ENCODE measurements around the gene MAB21L2. TPM values are rescaled to one million over a fixed set of nuclear protein-coding genes. Genes with fewer than 3 reads are reported as not detected.
"Not testable (repeated sequence)": the region's sequence is repeated elsewhere in the genome, so short reads cannot be mapped to it uniquely, and the experiment has no call there.

MAB21L2 gene
- total RNA-seq, result not detected
- not detected for polyA plus RNA-seq
- total RNA-seq, result not detected

- H3K9me3 ChIP-seq (ENCODE audit: control insufficient read depth in 2 of 3, low read length in 3 of 3), result no peaks in the 10 kb centered on the region
- H3K27me3 ChIP-seq (ENCODE audit: control insufficient read depth in 2 of 2, insufficient read depth in 2 of 2, low read length in 2 of 2), result no peaks in the 10 kb centered on the region
- no peak for DNase-seq
- CTCF ChIA-PET, result no interaction called here
- no peak within 1 kb of the TSS for H3K4me3 ChIP-seq (ENCODE audit: low read length)
- peaks cover 0 to 6% (median 0%) of the 10 kb centered on the region in 11 donors for H3K9me3 Mint-ChIP-seq
- H3K27me3 Mint-ChIP-seq, result no peaks in the 10 kb centered on the region
- intact Hi-C loops (cut with micrococcal nuclease), result no loop called here
- no peak for ATAC-seq
- H3K36me3 ChIP-seq (ENCODE audit: control insufficient read depth in 2 of 3, insufficient read depth in 3 of 3, low read length in 3 of 3), result peaks cover 0 to 23% (median 0%) of the 10 kb centered on the region in 3 experiments
- H3K4me1 Mint-ChIP-seq, result peaks cover 0 to 2% (median 0%) of the 10 kb centered on the region in 7 donors
- no peak within 1 kb of the TSS for H3K4me3 Mint-ChIP-seq
- peaks cover 17 to 72% (median 64%) of the 10 kb centered on the region in 5 donors for H3K36me3 Mint-ChIP-seq
- H3K4me1 ChIP-seq (ENCODE audit: control insufficient read depth in 2 of 2, insufficient read depth in 2 of 2, low read length in 2 of 2), result no peaks in the 10 kb centered on the region
- H3K27ac ChIP-seq (ENCODE audit: low read depth, low read length), result no peak within 1 kb of the TSS
- no peak within 1 kb of the TSS for H3K27ac Mint-ChIP-seq
- POLR2A ChIA-PET, result no interaction called here
These were observed at the start of gene MAB21L2 for GRCh38 chr4:150582146-150582872. Gene MAB21L2, plus strand, starts transcription at chr4:150582151. Its CDS starts 879 bp downstream, at chr4:150583030.

DNA sequence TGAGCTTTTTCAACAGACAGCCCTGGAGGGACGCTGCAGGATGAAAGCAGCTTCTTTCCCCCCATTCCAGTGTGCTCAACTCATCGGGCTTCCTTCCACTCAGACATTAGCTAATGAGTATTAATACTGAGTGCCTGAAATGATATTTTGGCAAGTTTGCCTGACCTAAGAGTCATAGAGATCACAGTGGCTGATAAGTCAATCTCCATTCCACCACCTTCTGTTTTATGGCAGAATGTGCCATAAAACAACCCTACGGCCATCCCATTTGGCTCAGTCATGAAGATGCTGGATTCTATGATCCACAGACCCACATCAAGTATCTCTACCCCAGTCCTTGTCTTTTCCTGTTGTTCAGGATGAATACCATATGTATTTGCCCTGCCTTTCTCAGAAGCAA lies 48.3 kb upstream of the MAB21L2 start:
- Histone ChIP-seq H3K36me3 (ENCODE audit: control insufficient read depth in 2 of 3, insufficient read depth in 3 of 3, low read length in 3 of 3) (no peaks in the 10 kb centered on the region), H3K4me1 (ENCODE audit: control insufficient read depth in 2 of 2, insufficient read depth in 2 of 2, low read length in 2 of 2) (no peaks in the 10 kb centered on the region), H3K27ac (ENCODE audit: low read depth, low read length) (no peak overlapping the region), H3K4me3 (ENCODE audit: low read length) (no peak overlapping the region), H3K27me3 (ENCODE audit: control insufficient read depth in 2 of 2, insufficient read depth in 2 of 2, low read length in 2 of 2) (no peaks in the 10 kb centered on the region), H3K9me3 (ENCODE audit: control insufficient read depth in 2 of 3, low read length in 3 of 3) (no peaks in the 10 kb centered on the region)
- intact Hi-C loops (cut with micrococcal nuclease), result no loop called here
- Mint-ChIP-seq H3K4me3 (no peak overlapping the region), H3K9me3 (peaks cover 0 to 4% (median 0%) of the 10 kb centered on the region in 11 donors), H3K27ac (no peak overlapping the region), H3K36me3 (peaks cover 0 to 22% (median 20%) of the 10 kb centered on the region in 5 donors), H3K27me3 (no peaks in the 10 kb centered on the region), H3K4me1 (peaks cover 0 to 5% (median 0%) of the 10 kb centered on the region in 7 donors)
- ATAC-seq (no peak), DNase-seq (no peak)
- POLR2A ChIA-PET, result interaction anchor here (0.6 kb wide), 1 partner anchor 148 kb away, joined by 3 read pairs; no protein-coding TSS in a partner anchor
- CTCF ChIA-PET, result no interaction called here

- Histone ChIP-seq H3K27me3 (ENCODE audit: control insufficient read depth in 2 of 2, insufficient read depth in 2 of 2, low read length in 2 of 2) (no peaks in the 10 kb centered on the region), H3K4me1 (ENCODE audit: control insufficient read depth in 2 of 2, insufficient read depth in 2 of 2, low read length in 2 of 2) (no peaks in the 10 kb centered on the region), H3K36me3 (ENCODE audit: control insufficient read depth in 2 of 3, insufficient read depth in 3 of 3, low read length in 3 of 3) (no peaks in the 10 kb centered on the region), H3K9me3 (ENCODE audit: control insufficient read depth in 2 of 3, low read length in 3 of 3) (no peaks in the 10 kb centered on the region), H3K27ac (ENCODE audit: low read depth, low read length) (no peak overlapping the region), H3K4me3 (ENCODE audit: low read length) (no peak overlapping the region)
- POLR2A ChIA-PET, result no interaction called here
- H3K27ac Mint-ChIP-seq, result peak overlapping the region in 1 of 9 donors; percentile 81
- H3K9me3 Mint-ChIP-seq, result peaks cover 0 to 4% (median 0%) of the 10 kb centered on the region in 11 donors
- ATAC-seq, result no peak
- H3K27me3 Mint-ChIP-seq, result no peaks in the 10 kb centered on the region
- peaks cover 0 to 24% (median 24%) of the 10 kb centered on the region in 5 donors for H3K36me3 Mint-ChIP-seq
- CTCF ChIA-PET, result interaction anchor here (0.7 kb wide), 1 partner anchor 97 kb away, joined by 3 read pairs; no protein-coding TSS in a partner anchor
- peaks cover 0 to 5% (median 0%) of the 10 kb centered on the region in 7 donors for H3K4me1 Mint-ChIP-seq
- intact Hi-C loops (cut with micrococcal nuclease), result no loop called here
- DNase-seq, result no peak
- H3K4me3 Mint-ChIP-seq, result no peak overlapping the region
These were observed 47.1 kb upstream of the MAB21L2 start for GRCh38 chr4:150534818-150535217.

DNA sequence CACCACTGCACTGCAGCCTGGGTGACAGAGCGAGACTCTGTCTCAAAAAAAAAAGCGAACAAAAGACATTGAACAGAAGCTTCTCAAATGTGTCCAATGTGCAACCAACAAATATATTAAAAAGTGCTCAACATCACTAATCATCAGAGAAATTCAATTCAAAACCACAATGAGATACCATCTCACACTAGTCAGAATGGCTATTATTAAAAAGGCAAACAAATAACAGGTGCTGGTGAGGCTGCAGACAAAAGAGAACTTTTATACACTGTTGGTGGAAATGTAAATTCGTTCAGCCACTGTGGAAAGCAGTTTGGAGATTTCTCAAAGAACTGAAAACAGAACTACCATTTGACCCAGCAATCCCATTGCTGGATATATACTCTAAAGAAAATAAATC lies 44.0 kb upstream of the MAB21L2 start:
- H3K4me3 Mint-ChIP-seq; DNase-seq; ATAC-seq; H3K4me1 ChIP-seq (ENCODE audit: control insufficient read depth in 2 of 2, insufficient read depth in 2 of 2, low read length in 2 of 2); CTCF ChIA-PET; H3K27me3 Mint-ChIP-seq; H3K4me3 ChIP-seq (ENCODE audit: low read length); H3K36me3 ChIP-seq (ENCODE audit: control insufficient read depth in 2 of 3, insufficient read depth in 3 of 3, low read length in 3 of 3); H3K27me3 ChIP-seq (ENCODE audit: control insufficient read depth in 2 of 2, insufficient read depth in 2 of 2, low read length in 2 of 2); POLR2A ChIA-PET; H3K9me3 ChIP-seq (ENCODE audit: control insufficient read depth in 2 of 3, low read length in 3 of 3); H3K9me3 Mint-ChIP-seq; intact Hi-C loops (cut with micrococcal nuclease); H3K4me1 Mint-ChIP-seq; H3K27ac ChIP-seq (ENCODE audit: low read depth, low read length); H3K27ac Mint-ChIP-seq: not testable (repeated sequence)
- peaks cover 0 to 20% (median 5%) of the 10 kb centered on the region in 5 donors for H3K36me3 Mint-ChIP-seq

- Histone ChIP-seq H3K27ac (ENCODE audit: low read depth, low read length) (no peak overlapping the region), H3K4me1 (ENCODE audit: control insufficient read depth in 2 of 2, insufficient read depth in 2 of 2, low read length in 2 of 2) (no peaks in the 10 kb centered on the region), H3K27me3 (ENCODE audit: control insufficient read depth in 2 of 2, insufficient read depth in 2 of 2, low read length in 2 of 2) (no peaks in the 10 kb centered on the region), H3K9me3 (ENCODE audit: control insufficient read depth in 2 of 3, low read length in 3 of 3) (no peaks in the 10 kb centered on the region), H3K36me3 (ENCODE audit: control insufficient read depth in 2 of 3, insufficient read depth in 3 of 3, low read length in 3 of 3) (no peaks in the 10 kb centered on the region), H3K4me3 (ENCODE audit: low read length) (no peak overlapping the region)
- no peaks in the 10 kb centered on the region for H3K9me3 Mint-ChIP-seq
- H3K4me1 Mint-ChIP-seq, result peaks cover 0 to 9% (median 0%) of the 10 kb centered on the region in 7 donors
- DNase-seq (no peak), ATAC-seq (no peak)
- ChIA-PET POLR2A (no interaction called here), CTCF (no interaction called here)
- peaks cover 0 to 23% (median 5%) of the 10 kb centered on the region in 5 donors for H3K36me3 Mint-ChIP-seq
- H3K27me3 Mint-ChIP-seq, result no peaks in the 10 kb centered on the region
- intact Hi-C loops (cut with micrococcal nuclease), result no loop called here
- H3K4me3 Mint-ChIP-seq, result no peak overlapping the region
- no peak overlapping the region for H3K27ac Mint-ChIP-seq
These were observed 41.4 kb upstream of the MAB21L2 start for GRCh38 chr4:150540536-150540935.

GRCh38 chr4:150540959-150541360 lies 41.0 kb upstream of the MAB21L2 start:
- POLR2A ChIA-PET, result no interaction called here
- H3K27ac Mint-ChIP-seq, result no peak overlapping the region

DNA sequence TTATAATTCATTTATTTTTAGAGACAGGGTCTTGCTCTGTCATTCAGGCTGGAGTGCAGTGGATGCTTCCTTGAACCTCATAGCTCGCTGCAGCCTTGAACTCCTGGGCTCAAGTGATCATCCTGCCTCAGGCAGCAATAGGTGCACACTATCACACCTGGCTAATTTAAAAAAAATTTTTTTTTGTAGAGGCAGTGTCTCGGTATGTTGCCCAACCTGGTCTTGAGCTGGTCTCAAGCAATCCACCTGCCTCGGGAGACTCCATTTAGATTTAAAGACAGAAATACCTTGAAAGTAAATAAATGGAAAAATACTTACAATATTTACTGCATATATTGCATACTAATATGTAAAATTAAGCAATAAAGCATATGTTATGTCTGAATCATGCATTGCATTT lies 40.3 kb upstream of the MAB21L2 start:
- DNase-seq (no peak), ATAC-seq (no peak)
- peaks cover 0 to 9% (median 0%) of the 10 kb centered on the region in 7 donors for H3K4me1 Mint-ChIP-seq
- Histone ChIP-seq H3K27me3 (ENCODE audit: control insufficient read depth in 2 of 2, insufficient read depth in 2 of 2, low read length in 2 of 2) (no peaks in the 10 kb centered on the region), H3K4me1 (ENCODE audit: control insufficient read depth in 2 of 2, insufficient read depth in 2 of 2, low read length in 2 of 2) (no peaks in the 10 kb centered on the region), H3K9me3 (ENCODE audit: control insufficient read depth in 2 of 3, low read length in 3 of 3) (no peaks in the 10 kb centered on the region), H3K27ac (ENCODE audit: low read depth, low read length) (no peak overlapping the region), H3K36me3 (ENCODE audit: control insufficient read depth in 2 of 3, insufficient read depth in 3 of 3, low read length in 3 of 3) (no peaks in the 10 kb centered on the region), H3K4me3 (ENCODE audit: low read length) (no peak overlapping the region)
- no peak overlapping the region for H3K27ac Mint-ChIP-seq
- H3K4me3 Mint-ChIP-seq, result no peak overlapping the region
- H3K9me3 Mint-ChIP-seq, result no peaks in the 10 kb centered on the region
- peaks cover 0 to 21% (median 5%) of the 10 kb centered on the region in 5 donors for H3K36me3 Mint-ChIP-seq
- no peaks in the 10 kb centered on the region for H3K27me3 Mint-ChIP-seq
- POLR2A ChIA-PET, result no interaction called here
- intact Hi-C loops (cut with micrococcal nuclease), result no loop called here
- CTCF ChIA-PET, result interaction anchor here (0.6 kb wide), 1 partner anchor 17 kb away, joined by 3 read pairs; no protein-coding TSS in a partner anchor

More at GRCh38 chr4:150540959-150541360, 41.0 kb upstream of the MAB21L2 start:
- Histone ChIP-seq H3K27me3 (ENCODE audit: control insufficient read depth in 2 of 2, insufficient read depth in 2 of 2, low read length in 2 of 2) (no peaks in the 10 kb centered on the region), H3K4me3 (ENCODE audit: low read length) (no peak overlapping the region), H3K9me3 (ENCODE audit: control insufficient read depth in 2 of 3, low read length in 3 of 3) (no peaks in the 10 kb centered on the region), H3K4me1 (ENCODE audit: control insufficient read depth in 2 of 2, insufficient read depth in 2 of 2, low read length in 2 of 2) (no peaks in the 10 kb centered on the region), H3K27ac (ENCODE audit: low read depth, low read length) (no peak overlapping the region), H3K36me3 (ENCODE audit: control insufficient read depth in 2 of 3, insufficient read depth in 3 of 3, low read length in 3 of 3) (no peaks in the 10 kb centered on the region)
- no peaks in the 10 kb centered on the region for H3K9me3 Mint-ChIP-seq
- peaks cover 0 to 9% (median 0%) of the 10 kb centered on the region in 7 donors for H3K4me1 Mint-ChIP-seq
- peaks cover 0 to 23% (median 5%) of the 10 kb centered on the region in 5 donors for H3K36me3 Mint-ChIP-seq
- intact Hi-C loops (cut with micrococcal nuclease), result no loop called here
- DNase-seq (no peak), ATAC-seq (no peak)
- CTCF ChIA-PET, result interaction anchor here (0.6 kb wide), 1 partner anchor 16 kb away, joined by 3 read pairs; no protein-coding TSS in a partner anchor
- H3K4me3 Mint-ChIP-seq, result no peak overlapping the region
- H3K27me3 Mint-ChIP-seq, result no peaks in the 10 kb centered on the region
